ENCODE data around the gene NCAPG.

Gene NCAPG

DNA sequence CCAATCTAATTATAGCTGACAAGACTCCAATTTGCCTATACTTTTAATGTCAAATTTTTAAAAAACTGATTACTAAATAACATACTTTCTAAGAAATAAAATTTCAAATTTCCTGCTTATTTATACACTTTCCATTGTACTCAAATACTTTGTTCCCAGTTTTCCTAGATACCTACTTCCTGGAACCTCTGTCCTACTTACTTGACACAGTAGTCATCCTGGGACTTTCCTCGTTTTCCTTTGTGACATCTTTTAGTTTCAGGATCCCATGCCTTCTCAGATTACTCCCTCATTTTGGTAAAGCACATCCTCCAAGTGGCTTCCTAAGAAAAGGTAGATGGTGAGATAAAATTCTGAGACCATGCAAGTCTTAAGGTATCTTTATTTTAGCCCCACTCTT lies 16.0 kb upstream of the NCAPG start:
- no peak overlapping the region for H3K4me3 ChIP-seq (ENCODE audit: low read length)
- no peak for TF ChIP-seq CTCF (conservative IDR thresholded peaks at IDR 0.05; ENCODE audit: low read depth, low read length)
- no peak for DNase-seq (ENCODE audit: low read depth)

GRCh38 chr4:17797808-17798207 lies 13.0 kb upstream of the NCAPG start:
- no peak overlapping the region for H3K4me3 ChIP-seq (ENCODE audit: low read length)
- no peak for TF ChIP-seq CTCF (conservative IDR thresholded peaks at IDR 0.05; ENCODE audit: low read depth, low read length)
- DNase-seq (ENCODE audit: low read depth), result no peak

DNA sequence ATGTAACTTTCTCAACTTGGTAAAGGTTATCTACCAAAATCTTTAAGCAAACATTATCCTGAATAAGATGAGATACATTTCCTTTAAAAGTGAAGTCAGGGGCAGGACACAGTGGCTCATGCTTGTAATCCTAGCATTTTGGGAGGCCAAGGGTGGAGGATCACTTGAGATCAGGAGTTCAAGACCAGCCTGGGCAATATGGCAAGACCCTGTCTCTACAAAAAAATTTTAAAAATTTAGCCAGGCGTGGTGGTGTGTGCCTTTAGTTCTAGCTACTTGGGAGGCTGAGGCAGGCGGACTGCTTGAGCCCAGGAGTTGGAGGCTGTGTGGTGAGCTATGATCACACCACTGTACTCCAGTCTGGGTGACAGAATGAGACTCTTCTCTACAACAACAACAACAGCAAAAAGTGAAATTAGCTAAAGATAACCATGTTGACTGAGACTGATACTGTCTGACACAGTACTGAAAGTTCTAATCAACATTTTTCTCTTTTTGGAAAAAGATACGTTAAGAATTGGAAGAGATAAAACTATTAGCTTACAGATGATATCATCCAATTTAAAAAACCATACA lies 5.1 kb upstream of the NCAPG start:
- TF ChIP-seq CTCF (conservative IDR thresholded peaks at IDR 0.05; ENCODE audit: low read depth, low read length), result no peak
- no peak for DNase-seq (ENCODE audit: low read depth)
- H3K4me3 ChIP-seq (ENCODE audit: low read length), result no peak overlapping the region

DNA sequence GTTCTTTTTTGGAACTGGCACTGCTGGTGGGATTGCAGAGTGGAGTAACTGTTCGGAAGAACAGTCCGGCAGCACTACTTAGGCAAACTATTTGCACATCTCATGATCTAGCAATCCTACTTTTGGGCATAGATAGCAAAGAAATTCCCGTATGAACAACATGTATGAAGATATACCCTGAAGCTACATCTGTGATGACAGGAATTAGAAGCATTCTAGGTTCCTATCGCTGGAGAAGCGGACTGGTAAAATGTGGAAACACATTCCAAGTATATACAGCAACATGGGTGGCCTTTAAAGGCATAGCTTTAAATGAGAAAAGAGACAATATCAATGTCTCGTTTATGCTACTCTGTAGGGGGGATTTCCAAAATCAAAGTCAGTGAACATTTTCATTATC lies 3.3 kb upstream of the NCAPG start:
- peak overlapping the region; percentile 36 for H3K4me3 ChIP-seq (ENCODE audit: low read length)
- DNase-seq (ENCODE audit: low read depth), result no peak
- no peak for TF ChIP-seq CTCF (conservative IDR thresholded peaks at IDR 0.05; ENCODE audit: low read depth, low read length)

GRCh38 chr4:17809667-17810066 lies 1.1 kb upstream of the NCAPG start:
- TF ChIP-seq CTCF (conservative IDR thresholded peaks at IDR 0.05; ENCODE audit: low read depth, low read length), result no peak
- peak overlapping the region; percentile 91 for H3K4me3 ChIP-seq (ENCODE audit: low read length)
- no peak for DNase-seq (ENCODE audit: low read depth)

DNA sequence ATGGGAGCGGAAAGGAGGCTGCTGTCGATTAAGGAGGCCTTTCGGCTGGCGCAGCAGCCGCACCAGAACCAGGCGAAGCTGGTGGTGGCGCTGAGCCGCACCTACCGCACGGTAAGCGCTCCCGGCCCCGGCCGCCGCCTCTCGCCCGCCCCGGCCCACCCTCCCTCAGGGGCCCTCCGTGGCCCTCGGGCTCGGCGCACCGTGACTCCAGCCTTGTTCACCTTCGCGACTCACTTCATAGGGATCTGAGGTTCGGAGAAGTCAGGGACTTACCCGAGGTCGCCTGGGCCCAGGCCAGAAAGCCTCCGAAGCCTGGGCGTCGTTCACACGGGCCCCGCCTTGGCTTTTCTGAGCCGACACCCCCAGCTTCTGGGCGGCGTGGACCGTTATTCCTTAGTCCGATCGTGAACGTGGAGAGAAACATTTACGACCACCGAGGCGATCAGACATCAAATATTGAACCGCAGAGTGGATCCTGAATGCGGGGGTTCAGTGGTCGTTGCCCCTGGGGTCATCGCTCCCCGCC lies 362 bp downstream of the NCAPG start:
- H3K4me3 ChIP-seq (ENCODE audit: low read length), result peak overlapping the region; percentile 91
- TF ChIP-seq CTCF (conservative IDR thresholded peaks at IDR 0.05; ENCODE audit: low read depth, low read length), result no peak
- no peak for DNase-seq (ENCODE audit: low read depth)

DNA sequence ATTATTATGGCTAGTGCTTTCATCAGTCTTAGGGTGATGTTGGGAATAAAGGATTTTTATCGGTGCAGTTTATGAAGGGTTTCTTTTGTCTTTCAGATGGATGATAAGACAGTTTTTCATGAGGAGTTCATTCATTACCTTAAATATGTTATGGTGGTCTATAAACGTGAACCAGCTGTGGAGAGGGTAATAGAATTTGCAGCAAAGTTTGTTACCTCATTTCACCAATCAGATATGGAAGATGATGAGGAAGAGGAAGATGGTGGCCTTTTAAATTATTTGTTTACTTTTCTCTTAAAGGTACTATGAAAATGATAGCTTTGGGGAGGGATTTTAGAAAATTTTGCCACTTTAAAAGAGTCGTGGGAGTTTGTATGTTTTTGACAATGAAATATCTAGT lies 1.3 kb downstream of the NCAPG start:
- no peak for DNase-seq (ENCODE audit: low read depth)
- H3K4me3 ChIP-seq (ENCODE audit: low read length), result peak overlapping the region; percentile 91
- TF ChIP-seq CTCF (conservative IDR thresholded peaks at IDR 0.05; ENCODE audit: low read depth, low read length), result no peak

Data from retinal pigment epithelial cell (primary cell).